HL-60 (cell line): ENCODE data around the gene CEP68.

Experiments
- DNase-seq, 2 experiments: peaks; one replicate each; pipeline ENCODE4 v3.0.0-alpha.2; 2010 to 2020; ENCODE audit warnings: low read depth in 1 of 2, low spot score in 1 of 2
- H3K27ac ChIP-seq: fragments of 250-450 bp; sonication (Bioruptor Pico); replicated peaks from 2 replicates; pipeline ENCODE4 v1.5.1; 2020; ENCODE audit warnings: mild to moderate bottlenecking, moderate library complexity
- H3K27me3 ChIP-seq: fragments of 250-450 bp; sonication (Bioruptor Pico); 2 replicates; pipeline ENCODE4 v1.5.1; 2021; ENCODE audit warnings: mild to moderate bottlenecking, moderate library complexity; ENCODE audit not compliant: insufficient read depth, poor library complexity, severe bottlenecking
- H3K4me3 ChIP-seq: replicated peaks from 2 replicates; pipeline ENCODE4 v1.5.1; 2011; ENCODE audit warnings: mild to moderate bottlenecking, control low read depth, low read length; ENCODE audit not compliant: insufficient read depth
- GABPA ChIP-seq: IDR thresholded peaks from 2 replicates; pipeline ENCODE4 v1.6.1; 2012; ENCODE audit warnings: low read depth
- POLR2AphosphoS5 ChIP-seq: IDR thresholded peaks from 2 replicates; pipeline ENCODE4 v1.6.1; 2012; ENCODE audit warnings: low read depth
- SPI1 ChIP-seq: IDR thresholded peaks from 2 replicates; pipeline ENCODE4 v1.6.1; 2012; ENCODE audit warnings: low read depth, mild to moderate bottlenecking, borderline replicate concordance
- TF ChIP-seq, protein P1 (sequence below): IDR thresholded peaks from one replicate; pipeline ENCODE4 v1.5.1; 2011; ENCODE audit warnings: low read length, control low read depth, inconsistent platforms; ENCODE audit not compliant: insufficient read depth
- TF ChIP-seq, protein P2 (sequence below): IDR thresholded peaks from 2 replicates; pipeline ENCODE4 v1.6.1; 2012; ENCODE audit warnings: low read depth; ENCODE audit not compliant: insufficient replicate concordance

Gene CEP68

DNA sequence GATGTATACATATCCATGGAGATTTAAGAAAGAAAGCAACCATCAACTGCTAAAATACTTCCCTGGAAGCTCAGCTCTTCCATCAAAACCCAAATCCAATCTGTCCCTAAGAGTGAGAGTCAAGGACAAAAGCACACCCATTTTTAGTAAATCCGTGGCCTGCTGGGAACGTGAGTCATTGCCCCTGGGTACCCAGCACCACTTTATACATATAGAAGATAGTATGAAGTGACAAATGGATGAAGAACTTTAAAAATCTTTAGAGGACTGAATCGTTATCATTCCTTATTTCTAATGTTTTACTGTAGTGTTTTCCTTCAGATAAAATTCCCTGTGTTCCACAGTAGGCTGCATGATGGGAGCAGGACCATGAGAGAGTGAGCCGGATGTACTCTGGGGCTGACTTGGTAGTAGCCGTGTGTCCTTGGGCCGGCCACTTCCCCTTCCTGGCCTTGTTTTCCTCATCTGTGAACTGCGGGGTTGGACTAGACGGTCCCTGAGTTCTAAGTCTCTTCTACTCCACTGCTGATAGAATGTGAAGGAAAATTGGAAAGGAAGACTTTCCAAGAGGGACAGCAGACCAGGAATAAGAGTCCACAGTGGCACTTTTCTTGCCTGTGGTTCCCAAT lies 28.5 kb upstream of the CEP68 start:
- TF ChIP-seq, protein P1, sequence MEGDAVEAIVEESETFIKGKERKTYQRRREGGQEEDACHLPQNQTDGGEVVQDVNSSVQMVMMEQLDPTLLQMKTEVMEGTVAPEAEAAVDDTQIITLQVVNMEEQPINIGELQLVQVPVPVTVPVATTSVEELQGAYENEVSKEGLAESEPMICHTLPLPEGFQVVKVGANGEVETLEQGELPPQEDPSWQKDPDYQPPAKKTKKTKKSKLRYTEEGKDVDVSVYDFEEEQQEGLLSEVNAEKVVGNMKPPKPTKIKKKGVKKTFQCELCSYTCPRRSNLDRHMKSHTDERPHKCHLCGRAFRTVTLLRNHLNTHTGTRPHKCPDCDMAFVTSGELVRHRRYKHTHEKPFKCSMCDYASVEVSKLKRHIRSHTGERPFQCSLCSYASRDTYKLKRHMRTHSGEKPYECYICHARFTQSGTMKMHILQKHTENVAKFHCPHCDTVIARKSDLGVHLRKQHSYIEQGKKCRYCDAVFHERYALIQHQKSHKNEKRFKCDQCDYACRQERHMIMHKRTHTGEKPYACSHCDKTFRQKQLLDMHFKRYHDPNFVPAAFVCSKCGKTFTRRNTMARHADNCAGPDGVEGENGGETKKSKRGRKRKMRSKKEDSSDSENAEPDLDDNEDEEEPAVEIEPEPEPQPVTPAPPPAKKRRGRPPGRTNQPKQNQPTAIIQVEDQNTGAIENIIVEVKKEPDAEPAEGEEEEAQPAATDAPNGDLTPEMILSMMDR = no peak
- TF ChIP-seq SPI1 (no peak), POLR2AphosphoS5 (no peak)
- H3K27ac ChIP-seq = no peak overlapping the region
- DNase-seq = no peak
- no peak overlapping the region for H3K4me3 ChIP-seq
- H3K27me3 ChIP-seq = no peaks in the 10 kb centered on the region

DNA sequence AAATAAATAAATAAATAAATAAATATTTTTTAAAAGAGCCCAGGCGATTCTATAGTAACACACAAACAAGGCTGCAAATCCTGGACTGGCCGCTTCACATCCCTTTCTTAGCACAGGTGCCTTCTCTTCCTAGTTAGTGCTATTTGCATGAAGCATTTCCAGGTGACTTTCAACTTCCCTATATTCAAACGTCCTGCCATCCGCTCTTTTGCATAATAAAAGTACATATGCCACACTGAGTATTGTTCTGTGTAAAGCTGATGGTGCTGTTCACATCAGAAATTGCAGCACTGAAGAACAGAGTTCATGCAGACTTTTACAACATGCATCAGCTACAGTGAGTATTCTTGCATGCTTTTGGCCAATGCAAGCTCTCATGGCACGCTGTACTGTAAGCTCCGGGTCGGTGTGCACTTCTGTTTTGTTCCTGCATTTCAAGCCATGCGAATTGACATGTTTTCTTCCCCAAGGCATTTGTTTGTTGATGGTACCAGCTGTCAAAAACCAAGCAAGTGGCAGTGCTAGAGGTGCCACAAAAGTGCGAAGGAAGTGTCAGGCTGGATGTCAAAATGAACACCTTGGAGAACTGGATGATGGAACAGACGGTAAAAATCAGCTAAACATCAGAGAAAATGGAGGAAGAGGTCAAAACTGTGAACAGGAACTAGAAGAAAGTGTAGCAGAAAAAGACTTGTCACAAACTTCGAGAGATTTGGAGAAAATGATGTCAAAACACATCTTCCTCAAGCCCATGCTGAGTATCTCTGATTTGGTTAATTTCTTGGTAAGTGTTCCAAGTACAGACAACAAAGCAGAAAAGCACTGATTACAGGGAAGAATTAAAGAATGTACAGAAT lies 25.5 kb upstream of the CEP68 start:
- Histone ChIP-seq H3K4me3 (no peak overlapping the region), H3K27ac (no peak overlapping the region)
- no peak for DNase-seq

DNA sequence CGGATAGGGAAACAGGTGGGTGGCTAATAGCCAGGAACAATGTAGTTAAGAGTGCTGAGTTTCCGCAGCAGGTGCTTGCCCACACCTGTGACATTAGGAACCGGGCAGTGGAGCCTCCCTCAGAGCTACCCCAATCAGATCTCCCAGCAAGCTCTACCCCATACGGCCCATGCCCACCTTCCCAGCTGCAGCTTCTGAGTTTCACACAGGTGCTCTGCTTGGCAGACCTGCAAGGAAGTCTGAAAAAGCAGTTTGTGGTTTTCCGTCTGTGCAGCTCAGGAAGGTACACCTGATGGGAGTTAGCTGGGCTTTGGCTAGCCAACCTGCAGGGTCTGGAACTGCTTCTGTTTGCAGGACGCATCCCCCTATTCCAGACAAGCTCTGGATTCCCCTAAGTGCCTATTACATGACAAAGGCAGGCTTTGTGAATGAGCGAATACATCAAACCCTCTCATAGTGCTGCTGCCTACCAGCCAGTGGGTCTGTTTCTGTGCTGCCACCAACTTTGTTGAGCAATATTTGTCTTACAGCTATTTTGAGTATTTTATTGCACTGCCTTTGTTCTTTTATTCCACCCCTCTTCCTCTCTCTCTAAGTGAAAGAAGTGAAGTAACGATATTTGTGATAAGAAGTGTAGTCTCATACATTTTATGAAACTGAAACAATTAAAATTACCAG lies 24.7 kb upstream of the CEP68 start:
- DNase-seq = no peak
- Histone ChIP-seq H3K27ac (no peak overlapping the region), H3K4me3 (no peak overlapping the region), H3K27me3 (no peaks in the 10 kb centered on the region)
- TF ChIP-seq, protein P2, sequence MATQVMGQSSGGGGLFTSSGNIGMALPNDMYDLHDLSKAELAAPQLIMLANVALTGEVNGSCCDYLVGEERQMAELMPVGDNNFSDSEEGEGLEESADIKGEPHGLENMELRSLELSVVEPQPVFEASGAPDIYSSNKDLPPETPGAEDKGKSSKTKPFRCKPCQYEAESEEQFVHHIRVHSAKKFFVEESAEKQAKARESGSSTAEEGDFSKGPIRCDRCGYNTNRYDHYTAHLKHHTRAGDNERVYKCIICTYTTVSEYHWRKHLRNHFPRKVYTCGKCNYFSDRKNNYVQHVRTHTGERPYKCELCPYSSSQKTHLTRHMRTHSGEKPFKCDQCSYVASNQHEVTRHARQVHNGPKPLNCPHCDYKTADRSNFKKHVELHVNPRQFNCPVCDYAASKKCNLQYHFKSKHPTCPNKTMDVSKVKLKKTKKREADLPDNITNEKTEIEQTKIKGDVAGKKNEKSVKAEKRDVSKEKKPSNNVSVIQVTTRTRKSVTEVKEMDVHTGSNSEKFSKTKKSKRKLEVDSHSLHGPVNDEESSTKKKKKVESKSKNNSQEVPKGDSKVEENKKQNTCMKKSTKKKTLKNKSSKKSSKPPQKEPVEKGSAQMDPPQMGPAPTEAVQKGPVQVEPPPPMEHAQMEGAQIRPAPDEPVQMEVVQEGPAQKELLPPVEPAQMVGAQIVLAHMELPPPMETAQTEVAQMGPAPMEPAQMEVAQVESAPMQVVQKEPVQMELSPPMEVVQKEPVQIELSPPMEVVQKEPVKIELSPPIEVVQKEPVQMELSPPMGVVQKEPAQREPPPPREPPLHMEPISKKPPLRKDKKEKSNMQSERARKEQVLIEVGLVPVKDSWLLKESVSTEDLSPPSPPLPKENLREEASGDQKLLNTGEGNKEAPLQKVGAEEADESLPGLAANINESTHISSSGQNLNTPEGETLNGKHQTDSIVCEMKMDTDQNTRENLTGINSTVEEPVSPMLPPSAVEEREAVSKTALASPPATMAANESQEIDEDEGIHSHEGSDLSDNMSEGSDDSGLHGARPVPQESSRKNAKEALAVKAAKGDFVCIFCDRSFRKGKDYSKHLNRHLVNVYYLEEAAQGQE = no peak
- TF ChIP-seq SPI1 (no peak), POLR2AphosphoS5 (no peak), GABPA (no peak)
- TF ChIP-seq, protein P1 = no peak

More for the DNA sequence above, 25.5 kb upstream of the CEP68 start:
- no peak for TF ChIP-seq SPI1
- TF ChIP-seq, protein P1 = no peak
- no peak for TF ChIP-seq GABPA
- no peak for TF ChIP-seq POLR2AphosphoS5
- TF ChIP-seq, protein P2 = no peak
- H3K27me3 ChIP-seq = no peaks in the 10 kb centered on the region
